GM21515 (cell line): Measurements from ENCODE around the gene LRP6.

Source experiments
- ATAC-seq: cut with Tn5 transposase; IDR thresholded peaks from one replicate; pipeline ENCODE4 v1.9.1; 2021; ENCODE audit not compliant: unreplicated experiment

Gene LRP6

DNA sequence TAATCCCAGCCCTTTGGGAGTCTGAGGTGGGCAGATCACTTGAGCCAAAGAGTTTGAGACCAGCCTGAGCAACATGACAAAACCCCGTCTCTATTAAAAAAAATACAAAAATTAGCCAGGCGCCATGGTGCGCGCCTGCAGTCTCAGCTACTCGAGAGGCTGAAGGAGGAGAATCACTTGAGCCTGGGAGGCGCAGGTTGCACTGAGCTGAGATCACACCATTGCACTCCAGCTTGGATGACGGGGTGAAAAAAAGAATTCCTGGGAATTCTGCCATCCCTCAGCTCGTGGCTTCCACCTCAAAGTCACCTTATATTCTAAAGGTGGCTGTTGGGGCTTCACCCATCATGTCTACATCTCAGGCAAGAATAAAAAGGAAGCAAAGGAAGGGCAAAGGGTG is 183.2 kb downstream of the LRP6 start:
- no peak for ATAC-seq

DNA sequence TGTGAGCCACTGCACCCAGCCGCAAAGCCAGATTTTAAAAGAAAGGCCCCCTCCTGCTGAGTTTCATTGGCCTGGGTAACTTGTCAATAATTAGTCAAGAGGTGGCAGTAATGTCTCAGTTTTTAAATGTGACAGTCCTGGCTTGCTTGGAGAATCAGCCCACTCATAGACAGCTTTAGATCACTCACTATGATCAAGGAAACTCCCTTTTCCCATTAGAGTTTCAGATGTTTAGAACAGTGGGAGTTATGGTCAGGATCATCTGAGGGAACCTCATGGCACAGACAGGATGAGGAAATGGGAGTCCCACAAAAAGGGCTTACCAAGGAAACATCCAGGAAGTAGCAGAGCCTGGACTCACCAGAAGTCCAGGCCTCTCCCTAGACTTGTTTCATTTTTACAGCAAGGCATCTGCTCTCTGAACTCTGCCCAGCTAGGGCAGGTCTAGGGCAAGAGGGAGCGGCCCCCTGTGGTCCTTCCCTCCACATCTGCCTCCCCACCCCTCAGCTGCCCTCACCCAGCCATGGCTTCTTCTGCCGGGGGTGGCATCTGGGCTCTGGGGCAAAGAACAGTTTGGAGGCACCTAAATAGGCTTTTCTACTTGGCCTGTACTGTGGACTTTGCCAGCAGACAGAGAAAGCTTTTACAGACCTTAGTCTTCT is 184.9 kb downstream of the LRP6 start:
- ATAC-seq, result no peak

DNA sequence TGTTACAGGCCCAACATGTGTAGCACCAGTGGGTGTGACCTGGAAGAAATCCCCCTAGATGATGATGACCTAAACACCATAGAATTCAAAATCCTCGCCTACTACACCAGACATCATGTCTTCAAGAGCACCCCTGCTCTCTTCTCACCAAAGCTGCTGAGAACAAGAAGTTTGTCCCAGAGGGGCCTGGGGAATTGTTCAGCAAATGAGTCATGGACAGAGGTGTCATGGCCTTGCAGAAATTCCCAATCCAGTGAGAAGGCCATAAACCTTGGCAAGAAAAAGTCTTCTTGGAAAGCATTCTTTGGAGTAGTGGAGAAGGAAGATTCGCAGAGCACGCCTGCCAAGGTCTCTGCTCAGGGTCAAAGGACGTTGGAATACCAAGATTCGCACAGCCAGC is 187.6 kb downstream of the LRP6 start:
- no peak for ATAC-seq

DNA sequence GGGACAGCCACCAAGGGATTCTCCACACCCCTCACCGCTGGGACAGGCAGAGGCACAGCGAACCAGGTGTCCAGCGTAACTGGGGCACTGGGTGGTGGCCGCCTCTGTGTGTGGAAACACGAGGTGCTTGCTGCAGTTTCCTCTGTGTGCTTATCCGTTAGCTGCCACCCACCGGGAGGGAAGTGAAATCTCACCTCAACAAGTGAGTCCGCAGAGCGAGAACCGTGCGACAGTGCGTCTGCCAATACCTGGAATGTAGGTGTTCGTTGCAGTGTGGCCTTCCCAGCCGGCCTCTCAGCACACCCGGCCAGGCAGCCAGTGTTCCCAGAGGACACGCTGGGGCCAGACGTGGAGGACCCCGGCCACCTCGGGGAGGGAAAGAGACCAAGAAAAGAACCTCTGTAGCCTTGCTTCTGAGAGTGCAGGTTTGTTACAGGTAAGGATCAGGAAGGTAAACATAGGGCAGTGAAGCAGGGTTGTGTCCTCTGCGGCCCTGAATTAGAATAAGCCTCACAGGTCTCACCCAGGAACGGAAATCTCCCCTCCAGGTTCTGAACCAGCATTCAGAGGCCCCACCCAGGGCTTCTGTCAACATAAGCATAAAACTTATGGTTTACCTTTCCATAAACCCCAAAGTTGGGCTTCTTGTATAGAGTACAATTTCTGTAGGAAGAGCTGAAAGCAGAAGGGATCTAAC is 194.6 kb downstream of the LRP6 start:
- no peak for ATAC-seq

DNA sequence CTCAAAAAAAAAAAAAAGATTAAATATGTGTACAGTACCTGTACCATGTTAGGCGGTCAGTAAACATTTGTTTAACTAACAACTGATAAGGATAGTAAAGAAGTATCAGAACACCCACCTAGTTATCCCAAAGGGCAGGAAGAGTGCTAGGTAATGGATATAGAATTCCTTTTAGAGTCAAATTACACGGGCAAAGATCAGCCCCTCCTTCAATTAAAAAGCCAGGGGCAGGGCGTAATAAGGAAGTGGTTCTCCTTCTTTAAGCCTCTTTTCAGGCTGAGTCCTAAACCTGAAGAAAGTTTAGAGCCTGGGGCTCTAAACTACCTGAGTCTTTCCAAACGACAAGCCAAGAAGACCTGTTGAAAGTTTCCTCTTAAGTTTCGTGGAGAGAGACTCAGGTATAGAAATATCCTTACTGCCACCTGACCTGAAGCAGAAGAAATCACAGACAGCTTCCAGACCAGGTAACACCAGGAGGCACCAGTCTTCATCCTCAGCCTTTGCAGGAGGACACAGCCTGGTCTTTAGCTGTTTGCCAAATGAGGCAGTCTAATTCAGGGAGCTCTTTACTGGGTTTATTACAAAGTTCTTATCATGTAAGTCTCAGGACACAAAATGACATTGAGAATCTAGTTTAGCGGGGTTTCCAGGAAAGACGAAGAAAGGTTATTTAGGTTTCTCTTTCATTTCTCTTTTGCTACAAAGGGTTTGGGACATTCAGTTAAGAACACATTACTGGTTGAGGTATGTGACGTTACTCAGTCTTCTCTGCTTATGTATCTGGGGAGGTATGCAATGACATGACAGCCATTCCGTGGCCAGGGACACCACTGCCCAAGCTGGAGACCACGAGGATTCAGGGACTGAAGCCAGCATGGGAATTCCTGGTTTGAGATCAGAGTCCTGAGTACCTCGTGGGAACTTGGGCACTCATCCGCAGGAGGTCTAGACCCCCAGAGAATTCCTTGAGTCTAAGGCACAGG is 195.9 kb downstream of the LRP6 start, which contains the start of gene BCL2L14:
TSS of gene BCL2L14 (plus strand) at position 266 of the 983 bp plus-strand sequence. CDS start 8,367 bp downstream, outside the sequence.
- ATAC-seq, result peak; percentile 48

DNA sequence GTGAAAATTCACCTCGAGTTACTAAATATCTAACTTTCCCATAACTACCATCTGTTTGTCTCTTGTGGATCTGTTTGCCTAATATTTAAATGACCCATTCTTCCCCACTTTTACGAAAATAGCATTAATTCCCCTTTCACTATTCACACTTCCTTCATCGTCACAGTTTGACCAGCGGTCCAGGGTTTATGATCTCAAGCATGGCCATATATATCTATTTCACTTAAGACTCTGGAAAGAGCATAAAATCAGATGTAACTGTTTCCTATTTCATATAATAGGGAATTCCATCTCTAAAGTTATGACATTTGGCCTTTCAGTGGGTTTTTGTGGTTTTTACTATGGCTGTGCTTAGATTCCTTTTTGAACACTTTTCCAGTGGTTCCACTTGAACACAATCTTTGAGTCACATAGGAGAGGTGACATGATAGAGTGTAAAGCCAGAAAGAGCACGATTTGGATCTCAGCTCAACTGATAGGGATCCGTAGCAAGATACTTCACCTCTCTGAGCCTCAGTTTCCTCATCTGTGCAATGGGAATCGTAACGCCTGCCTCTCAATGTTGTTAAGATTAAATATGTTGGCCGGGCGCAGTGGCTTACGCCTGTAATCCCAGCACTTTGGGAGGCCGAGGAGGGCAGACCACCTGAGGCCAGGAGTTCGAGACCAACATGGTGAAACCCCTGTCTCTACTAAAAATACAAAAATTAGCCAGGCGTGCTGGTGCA is 196.9 kb downstream of the LRP6 start:
- no peak for ATAC-seq

DNA sequence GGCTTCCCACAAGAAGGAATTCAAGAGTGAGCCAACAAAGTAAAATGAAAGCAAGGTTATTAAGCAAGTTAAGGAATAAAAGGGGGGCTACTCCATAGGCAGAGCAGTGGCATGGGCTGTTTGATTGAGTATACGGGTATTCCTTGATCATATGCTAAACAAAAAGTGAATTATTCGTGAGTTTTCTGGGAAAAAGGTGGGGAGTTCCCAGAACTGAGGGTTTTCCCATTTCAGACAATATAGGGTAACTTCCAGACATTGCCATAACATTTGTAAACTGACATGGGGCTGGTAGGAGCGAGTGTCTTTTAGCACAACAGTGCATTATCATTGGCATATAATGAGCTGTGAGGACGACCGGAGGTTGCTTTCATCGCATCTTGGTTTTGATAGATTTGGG is 198.1 kb downstream of the LRP6 start:
- no peak for ATAC-seq
